Osteocyte (in vitro differentiated cells): Measurements from ENCODE around the gene ATXN10. TPM values are rescaled to one million over a fixed set of nuclear protein-coding genes. Genes with fewer than 3 reads are reported as not detected.

ENCODE experiments used
- DNase-seq: peaks from one replicate; pipeline ENCODE4 v3.0.0; 2021; ENCODE audit warnings: mixed read lengths; ENCODE audit not compliant: unreplicated experiment; ENCODE audit errors: extremely low spot score
- H3K27ac Mint-ChIP-seq: one replicate; pipeline ENCODE4 v1.8.0; 2021; ENCODE audit warnings: mild to moderate bottlenecking, mixed read lengths; ENCODE audit not compliant: unreplicated experiment
- H3K27me3 Mint-ChIP-seq: one replicate; pipeline ENCODE4 v1.8.0; 2021; ENCODE audit warnings: mixed read lengths; ENCODE audit not compliant: unreplicated experiment
- H3K36me3 Mint-ChIP-seq: one replicate; pipeline ENCODE4 v1.8.0; 2021; ENCODE audit warnings: mixed read lengths; ENCODE audit not compliant: unreplicated experiment
- H3K4me1 Mint-ChIP-seq: one replicate; pipeline ENCODE4 v1.8.0; 2021; ENCODE audit warnings: mixed read lengths; ENCODE audit not compliant: unreplicated experiment
- H3K4me3 Mint-ChIP-seq: one replicate; pipeline ENCODE4 v1.8.0; 2021; ENCODE audit warnings: mild to moderate bottlenecking, moderate library complexity, mixed read lengths; ENCODE audit not compliant: unreplicated experiment
- H3K9me3 Mint-ChIP-seq: one replicate; pipeline ENCODE4 v1.8.0; 2021; ENCODE audit warnings: mixed read lengths; ENCODE audit not compliant: unreplicated experiment
- total RNA-seq: library from RNA; stranded (reverse); gene quantifications from 2 replicates; pipeline ENCODE4 v1.2.1, GENCODE V29; 2021
- TF ChIP-seq, protein P1 (sequence below): fragments of 200-600 bp; sonication (generic); IDR thresholded peaks from 2 replicates; pipeline ENCODE4 v1.5.0; 2021; ENCODE audit warnings: antibody characterized with exemption, mild to moderate bottlenecking, moderate library complexity

ATXN10 gene
- total RNA-seq, 1 donor from 2014 or later: 164 TPM

DNA sequence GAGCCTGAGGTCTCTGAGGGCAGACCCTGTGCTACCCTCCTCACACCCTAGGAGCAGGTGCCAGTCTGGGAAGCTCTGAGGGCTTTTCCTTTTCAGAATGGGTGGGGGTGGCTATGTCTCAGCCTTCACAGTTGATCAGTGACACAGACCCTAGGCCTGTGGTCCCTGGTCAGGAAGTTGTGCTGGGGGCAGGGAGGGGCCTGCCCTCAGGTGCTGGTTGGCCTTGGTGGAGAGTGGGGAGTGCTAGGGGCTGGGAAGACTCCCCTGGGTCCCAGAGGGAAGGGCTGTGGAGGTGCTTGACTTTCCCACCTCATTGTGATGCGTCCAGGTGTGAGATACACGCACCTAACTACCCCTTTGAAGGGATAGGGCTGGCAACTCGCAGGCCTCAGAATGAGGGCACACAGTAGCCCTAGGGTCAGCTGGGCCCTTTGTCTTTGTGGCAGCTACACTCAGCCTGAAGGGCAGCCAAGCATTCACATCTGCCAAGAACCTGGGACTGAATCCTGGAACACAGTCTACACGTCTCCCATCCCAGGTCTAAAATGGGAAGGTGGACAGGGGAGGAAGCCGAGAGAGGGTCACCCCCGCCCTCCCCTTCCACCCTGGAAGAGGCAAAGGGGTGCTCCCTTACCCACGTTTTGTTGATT, 31.2 kb upstream of the ATXN10 start:
- Mint-ChIP-seq H3K36me3 (no peaks in the 10 kb centered on the region), H3K9me3 (no peaks in the 10 kb centered on the region), H3K27me3 (peaks cover 18% of the 10 kb centered on the region), H3K4me1 (peaks cover 15% of the 10 kb centered on the region), H3K4me3 (no peak overlapping the region), H3K27ac (no peak overlapping the region)
- TF ChIP-seq, protein P1, sequence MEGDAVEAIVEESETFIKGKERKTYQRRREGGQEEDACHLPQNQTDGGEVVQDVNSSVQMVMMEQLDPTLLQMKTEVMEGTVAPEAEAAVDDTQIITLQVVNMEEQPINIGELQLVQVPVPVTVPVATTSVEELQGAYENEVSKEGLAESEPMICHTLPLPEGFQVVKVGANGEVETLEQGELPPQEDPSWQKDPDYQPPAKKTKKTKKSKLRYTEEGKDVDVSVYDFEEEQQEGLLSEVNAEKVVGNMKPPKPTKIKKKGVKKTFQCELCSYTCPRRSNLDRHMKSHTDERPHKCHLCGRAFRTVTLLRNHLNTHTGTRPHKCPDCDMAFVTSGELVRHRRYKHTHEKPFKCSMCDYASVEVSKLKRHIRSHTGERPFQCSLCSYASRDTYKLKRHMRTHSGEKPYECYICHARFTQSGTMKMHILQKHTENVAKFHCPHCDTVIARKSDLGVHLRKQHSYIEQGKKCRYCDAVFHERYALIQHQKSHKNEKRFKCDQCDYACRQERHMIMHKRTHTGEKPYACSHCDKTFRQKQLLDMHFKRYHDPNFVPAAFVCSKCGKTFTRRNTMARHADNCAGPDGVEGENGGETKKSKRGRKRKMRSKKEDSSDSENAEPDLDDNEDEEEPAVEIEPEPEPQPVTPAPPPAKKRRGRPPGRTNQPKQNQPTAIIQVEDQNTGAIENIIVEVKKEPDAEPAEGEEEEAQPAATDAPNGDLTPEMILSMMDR: no peak
- DNase-seq: no peak

DNA sequence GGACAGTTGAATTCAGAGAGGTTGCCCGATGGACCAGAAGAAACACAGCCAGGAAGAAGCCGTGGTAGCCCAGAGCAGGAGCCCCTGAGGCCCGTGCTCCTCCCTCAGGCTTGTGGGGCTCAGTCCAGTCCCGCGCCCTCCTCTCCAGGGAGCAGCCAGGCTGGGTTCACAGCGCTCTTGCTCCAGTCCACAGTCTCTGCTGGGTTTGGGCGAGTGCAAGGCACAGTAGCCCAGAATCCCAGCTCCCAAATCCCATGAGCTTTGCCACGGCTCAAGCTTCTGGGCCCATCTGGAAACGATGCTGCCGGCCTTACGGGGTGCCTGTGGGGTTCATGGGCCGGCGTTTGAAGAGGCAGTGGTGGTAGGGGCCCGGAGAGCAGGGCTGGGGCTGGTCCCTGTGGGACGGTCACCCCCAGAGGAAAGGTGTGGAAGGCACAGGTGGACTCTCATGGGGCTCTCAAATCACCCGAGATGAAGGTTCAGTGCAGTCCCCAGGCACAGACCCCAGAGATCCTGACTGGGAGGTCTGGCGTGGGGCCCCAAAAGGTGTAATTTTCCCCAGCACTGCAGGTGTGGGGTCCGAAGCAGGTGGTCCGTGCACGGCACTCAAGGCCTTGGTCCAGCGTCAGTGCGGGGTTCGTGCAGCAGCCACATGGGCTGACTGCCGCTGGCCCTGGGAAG, 30.6 kb upstream of the ATXN10 start:
- TF ChIP-seq, protein P1: no peak
- DNase-seq: peak; percentile 71
- H3K9me3 Mint-ChIP-seq: no peaks in the 10 kb centered on the region
- no peaks in the 10 kb centered on the region for H3K36me3 Mint-ChIP-seq
- peaks cover 15% of the 10 kb centered on the region for H3K27me3 Mint-ChIP-seq
- no peak overlapping the region for H3K4me3 Mint-ChIP-seq
- H3K4me1 Mint-ChIP-seq: peaks cover 19% of the 10 kb centered on the region
- no peak overlapping the region for H3K27ac Mint-ChIP-seq

DNA sequence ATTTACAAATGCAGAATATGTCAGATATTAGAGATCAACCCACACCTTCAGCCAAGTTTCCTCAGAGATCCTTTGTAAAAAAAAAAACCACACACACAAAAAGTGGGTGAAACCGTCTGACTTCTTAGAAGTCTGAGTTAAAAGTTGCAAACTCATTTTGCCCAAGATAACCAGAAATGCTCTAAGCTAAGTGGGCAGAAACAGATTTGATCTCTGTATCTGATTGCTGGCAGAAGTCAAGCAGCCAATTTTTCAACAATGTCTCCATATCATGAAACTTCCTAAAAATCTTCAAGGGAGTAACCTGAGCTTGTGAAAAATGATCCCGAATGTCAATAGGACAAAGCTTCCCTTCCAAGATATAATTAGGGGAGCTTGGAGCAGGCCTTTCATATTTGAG, 28.6 kb upstream of the ATXN10 start:
- no peak for DNase-seq
- H3K4me1 Mint-ChIP-seq: peaks cover 19% of the 10 kb centered on the region
- no peak overlapping the region for H3K27ac Mint-ChIP-seq
- peaks cover 5% of the 10 kb centered on the region for H3K27me3 Mint-ChIP-seq
- TF ChIP-seq, protein P1: no peak
- H3K4me3 Mint-ChIP-seq: no peak overlapping the region
- no peaks in the 10 kb centered on the region for H3K36me3 Mint-ChIP-seq
- H3K9me3 Mint-ChIP-seq: no peaks in the 10 kb centered on the region

DNA sequence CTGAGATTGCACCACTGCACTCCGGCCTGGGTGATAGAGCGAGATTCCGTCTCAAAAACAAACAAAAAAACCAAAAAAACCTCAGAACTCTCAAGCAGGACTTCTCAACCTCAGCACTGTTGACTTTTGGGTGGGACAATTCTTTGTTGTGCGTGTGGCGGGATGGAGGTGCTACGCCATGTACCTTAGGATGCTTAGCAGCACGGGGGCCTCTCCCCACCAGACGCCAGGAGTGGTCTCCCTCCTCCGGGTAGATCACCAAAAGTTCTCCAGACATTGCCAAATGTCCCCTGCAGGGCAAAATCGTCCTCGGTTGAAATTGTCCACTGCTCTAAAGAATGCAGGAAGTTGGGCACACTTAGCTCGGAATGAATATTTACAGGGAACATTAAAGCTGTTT, 26.9 kb upstream of the ATXN10 start:
- no peak overlapping the region for H3K27ac Mint-ChIP-seq
- TF ChIP-seq, protein P1: no peak
- H3K4me3 Mint-ChIP-seq: no peak overlapping the region
- no peaks in the 10 kb centered on the region for H3K36me3 Mint-ChIP-seq
- H3K27me3 Mint-ChIP-seq: peaks cover 9% of the 10 kb centered on the region
- DNase-seq: peak; percentile 46
- H3K9me3 Mint-ChIP-seq: no peaks in the 10 kb centered on the region
- H3K4me1 Mint-ChIP-seq: peaks cover 6% of the 10 kb centered on the region

DNA sequence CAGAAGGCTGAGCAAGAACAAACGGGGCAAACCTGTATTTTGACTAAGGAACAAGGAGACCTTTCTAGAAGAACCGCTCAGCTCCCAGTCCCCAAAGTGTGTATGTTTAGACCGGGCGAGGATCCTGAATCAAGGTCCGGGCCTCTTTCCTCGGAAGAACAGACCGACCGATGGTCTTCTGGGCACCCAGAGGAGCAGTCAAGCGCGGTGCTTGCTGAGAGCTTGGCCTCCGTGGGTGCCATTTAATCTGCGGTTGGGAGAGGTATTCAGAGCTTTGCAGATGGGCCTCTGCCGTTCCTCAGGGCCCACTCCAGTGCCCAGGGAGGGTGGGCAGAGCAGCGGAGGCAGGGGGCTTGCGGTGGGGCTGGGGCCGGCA, 26.5 kb upstream of the ATXN10 start:
- TF ChIP-seq, protein P1: no peak
- Mint-ChIP-seq H3K9me3 (no peaks in the 10 kb centered on the region), H3K27ac (no peak overlapping the region), H3K27me3 (peaks cover 9% of the 10 kb centered on the region), H3K36me3 (no peaks in the 10 kb centered on the region), H3K4me1 (peaks cover 3% of the 10 kb centered on the region), H3K4me3 (no peak overlapping the region)
- DNase-seq: peak; percentile 75
